ENCODE data around the gene MACROD1. TPM values are rescaled to one million over a fixed set of nuclear protein-coding genes. Genes with fewer than 3 reads are reported as not detected.

Gene MACROD1
- total RNA-seq, 1 experiment from 2014 or later: 36.9 TPM

DNA sequence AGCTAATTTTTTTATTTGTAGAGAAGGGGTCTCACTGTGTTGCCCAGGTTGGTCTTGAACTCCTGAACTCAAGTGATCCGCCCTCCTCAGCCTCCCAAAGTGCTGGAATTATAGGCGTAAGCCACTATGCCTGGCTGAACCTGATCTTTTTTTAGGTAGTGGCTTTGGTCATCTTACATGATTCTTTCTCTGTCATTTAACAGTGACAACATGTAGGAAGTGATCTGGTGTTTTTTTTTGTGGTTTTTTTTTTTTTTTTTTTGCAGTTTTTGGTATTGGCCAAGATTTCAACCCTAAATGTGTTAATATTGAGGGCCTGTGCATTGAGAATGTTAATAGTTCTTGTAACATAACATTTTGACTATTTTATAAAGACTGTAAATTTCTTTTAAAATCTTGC, 32.6 kb upstream of the MACROD1 start:
- CTCF ChIA-PET: no interaction called here
- TF ChIP-seq, protein P1, sequence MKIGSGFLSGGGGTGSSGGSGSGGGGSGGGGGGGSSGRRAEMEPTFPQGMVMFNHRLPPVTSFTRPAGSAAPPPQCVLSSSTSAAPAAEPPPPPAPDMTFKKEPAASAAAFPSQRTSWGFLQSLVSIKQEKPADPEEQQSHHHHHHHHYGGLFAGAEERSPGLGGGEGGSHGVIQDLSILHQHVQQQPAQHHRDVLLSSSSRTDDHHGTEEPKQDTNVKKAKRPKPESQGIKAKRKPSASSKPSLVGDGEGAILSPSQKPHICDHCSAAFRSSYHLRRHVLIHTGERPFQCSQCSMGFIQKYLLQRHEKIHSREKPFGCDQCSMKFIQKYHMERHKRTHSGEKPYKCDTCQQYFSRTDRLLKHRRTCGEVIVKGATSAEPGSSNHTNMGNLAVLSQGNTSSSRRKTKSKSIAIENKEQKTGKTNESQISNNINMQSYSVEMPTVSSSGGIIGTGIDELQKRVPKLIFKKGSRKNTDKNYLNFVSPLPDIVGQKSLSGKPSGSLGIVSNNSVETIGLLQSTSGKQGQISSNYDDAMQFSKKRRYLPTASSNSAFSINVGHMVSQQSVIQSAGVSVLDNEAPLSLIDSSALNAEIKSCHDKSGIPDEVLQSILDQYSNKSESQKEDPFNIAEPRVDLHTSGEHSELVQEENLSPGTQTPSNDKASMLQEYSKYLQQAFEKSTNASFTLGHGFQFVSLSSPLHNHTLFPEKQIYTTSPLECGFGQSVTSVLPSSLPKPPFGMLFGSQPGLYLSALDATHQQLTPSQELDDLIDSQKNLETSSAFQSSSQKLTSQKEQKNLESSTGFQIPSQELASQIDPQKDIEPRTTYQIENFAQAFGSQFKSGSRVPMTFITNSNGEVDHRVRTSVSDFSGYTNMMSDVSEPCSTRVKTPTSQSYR (CRISPR knock-in tag; IDR thresholded peaks at IDR 0.05): no peak
- TF ChIP-seq ZNF121 (CRISPR knock-in tag; IDR thresholded peaks at IDR 0.05) (no peak), CREB1 (CRISPR knock-in tag; IDR thresholded peaks at IDR 0.05) (no peak), NR1H2 (CRISPR knock-in tag; IDR thresholded peaks at IDR 0.05) (no peak), ZNF396 (CRISPR knock-in tag; IDR thresholded peaks at IDR 0.05; ENCODE audit: borderline replicate concordance) (no peak)
- TF ChIP-seq, protein P2, sequence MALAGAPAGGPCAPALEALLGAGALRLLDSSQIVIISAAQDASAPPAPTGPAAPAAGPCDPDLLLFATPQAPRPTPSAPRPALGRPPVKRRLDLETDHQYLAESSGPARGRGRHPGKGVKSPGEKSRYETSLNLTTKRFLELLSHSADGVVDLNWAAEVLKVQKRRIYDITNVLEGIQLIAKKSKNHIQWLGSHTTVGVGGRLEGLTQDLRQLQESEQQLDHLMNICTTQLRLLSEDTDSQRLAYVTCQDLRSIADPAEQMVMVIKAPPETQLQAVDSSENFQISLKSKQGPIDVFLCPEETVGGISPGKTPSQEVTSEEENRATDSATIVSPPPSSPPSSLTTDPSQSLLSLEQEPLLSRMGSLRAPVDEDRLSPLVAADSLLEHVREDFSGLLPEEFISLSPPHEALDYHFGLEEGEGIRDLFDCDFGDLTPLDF (CRISPR knock-in tag; IDR thresholded peaks at IDR 0.05): no peak
- no peaks in the 10 kb centered on the region for H3K4me1 Mint-ChIP-seq
- DNase-seq (ENCODE audit: low spot score): no peak
- H3K9me3 Mint-ChIP-seq: no peaks in the 10 kb centered on the region
- POLR2A ChIA-PET: no interaction called here
- ATAC-seq: no peak
- H3K36me3 Mint-ChIP-seq: peaks cover 92% of the 10 kb centered on the region
- no peaks in the 10 kb centered on the region for H3K27me3 Mint-ChIP-seq (ENCODE audit: low read depth)
- H3K4me3 Mint-ChIP-seq: no peak overlapping the region
- no peak overlapping the region for H3K27ac Mint-ChIP-seq

DNA sequence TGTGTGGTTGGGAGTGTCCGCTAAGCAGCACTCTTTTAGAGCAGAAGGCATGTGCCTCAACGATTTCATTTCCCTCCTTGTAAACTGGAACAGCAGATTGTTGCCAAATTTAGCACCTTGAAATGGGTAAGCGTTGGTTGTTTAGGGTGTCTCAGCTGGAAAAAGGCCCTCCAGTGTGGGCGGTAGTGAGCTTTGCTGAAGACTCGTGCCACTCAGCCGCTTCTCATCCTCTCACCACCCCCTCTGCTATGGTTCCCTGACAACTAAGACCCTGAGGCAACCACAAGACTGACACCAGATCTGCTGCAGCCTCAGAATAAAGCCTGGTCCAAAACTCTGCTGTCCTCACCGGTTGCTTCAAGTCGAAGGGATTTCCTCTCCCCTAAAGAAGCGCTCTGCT, 30.7 kb upstream of the MACROD1 start:
- no peak overlapping the region for H3K27ac Mint-ChIP-seq
- no peaks in the 10 kb centered on the region for H3K27me3 Mint-ChIP-seq (ENCODE audit: low read depth)
- peaks cover 88% of the 10 kb centered on the region for H3K36me3 Mint-ChIP-seq
- ChIA-PET CTCF (no interaction called here), POLR2A (interaction anchor here (0.5 to 1.5 kb wide), 2 partner anchors 11 to 1255 kb away, joined by 3 to 6 read pairs; partner anchors contain the start of gene STIP1)
- ATAC-seq (no peak), DNase-seq (ENCODE audit: low spot score) (no peak)
- no peaks in the 10 kb centered on the region for H3K9me3 Mint-ChIP-seq
- H3K4me1 Mint-ChIP-seq: no peaks in the 10 kb centered on the region
- H3K4me3 Mint-ChIP-seq: no peak overlapping the region
- TF ChIP-seq, protein P3, sequence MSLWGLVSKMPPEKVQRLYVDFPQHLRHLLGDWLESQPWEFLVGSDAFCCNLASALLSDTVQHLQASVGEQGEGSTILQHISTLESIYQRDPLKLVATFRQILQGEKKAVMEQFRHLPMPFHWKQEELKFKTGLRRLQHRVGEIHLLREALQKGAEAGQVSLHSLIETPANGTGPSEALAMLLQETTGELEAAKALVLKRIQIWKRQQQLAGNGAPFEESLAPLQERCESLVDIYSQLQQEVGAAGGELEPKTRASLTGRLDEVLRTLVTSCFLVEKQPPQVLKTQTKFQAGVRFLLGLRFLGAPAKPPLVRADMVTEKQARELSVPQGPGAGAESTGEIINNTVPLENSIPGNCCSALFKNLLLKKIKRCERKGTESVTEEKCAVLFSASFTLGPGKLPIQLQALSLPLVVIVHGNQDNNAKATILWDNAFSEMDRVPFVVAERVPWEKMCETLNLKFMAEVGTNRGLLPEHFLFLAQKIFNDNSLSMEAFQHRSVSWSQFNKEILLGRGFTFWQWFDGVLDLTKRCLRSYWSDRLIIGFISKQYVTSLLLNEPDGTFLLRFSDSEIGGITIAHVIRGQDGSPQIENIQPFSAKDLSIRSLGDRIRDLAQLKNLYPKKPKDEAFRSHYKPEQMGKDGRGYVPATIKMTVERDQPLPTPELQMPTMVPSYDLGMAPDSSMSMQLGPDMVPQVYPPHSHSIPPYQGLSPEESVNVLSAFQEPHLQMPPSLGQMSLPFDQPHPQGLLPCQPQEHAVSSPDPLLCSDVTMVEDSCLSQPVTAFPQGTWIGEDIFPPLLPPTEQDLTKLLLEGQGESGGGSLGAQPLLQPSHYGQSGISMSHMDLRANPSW (CRISPR knock-in tag; conservative IDR thresholded peaks at IDR 0.05; ENCODE audit: low read depth): no peak
- TF ChIP-seq JAZF1 (CRISPR knock-in tag; IDR thresholded peaks at IDR 0.05) (no peak), GTF2I (CRISPR knock-in tag; conservative IDR thresholded peaks at IDR 0.05) (no peak), ZNF671 (CRISPR knock-in tag; IDR thresholded peaks at IDR 0.05) (no peak), NFYB (CRISPR knock-in tag; conservative IDR thresholded peaks at IDR 0.05; ENCODE audit: low read depth) (no peak), ZNF219 (CRISPR knock-in tag; IDR thresholded peaks at IDR 0.05; ENCODE audit: borderline replicate concordance) (no peak), ATF1 (CRISPR knock-in tag; IDR thresholded peaks at IDR 0.05) (no peak), TCF7 (CRISPR knock-in tag; IDR thresholded peaks at IDR 0.05; ENCODE audit: low read depth) (no peak), CREB1 (CRISPR knock-in tag; IDR thresholded peaks at IDR 0.05) (no peak), GABPB1 (CRISPR knock-in tag; IDR thresholded peaks at IDR 0.05) (no peak)
- TF ChIP-seq, protein P4, sequence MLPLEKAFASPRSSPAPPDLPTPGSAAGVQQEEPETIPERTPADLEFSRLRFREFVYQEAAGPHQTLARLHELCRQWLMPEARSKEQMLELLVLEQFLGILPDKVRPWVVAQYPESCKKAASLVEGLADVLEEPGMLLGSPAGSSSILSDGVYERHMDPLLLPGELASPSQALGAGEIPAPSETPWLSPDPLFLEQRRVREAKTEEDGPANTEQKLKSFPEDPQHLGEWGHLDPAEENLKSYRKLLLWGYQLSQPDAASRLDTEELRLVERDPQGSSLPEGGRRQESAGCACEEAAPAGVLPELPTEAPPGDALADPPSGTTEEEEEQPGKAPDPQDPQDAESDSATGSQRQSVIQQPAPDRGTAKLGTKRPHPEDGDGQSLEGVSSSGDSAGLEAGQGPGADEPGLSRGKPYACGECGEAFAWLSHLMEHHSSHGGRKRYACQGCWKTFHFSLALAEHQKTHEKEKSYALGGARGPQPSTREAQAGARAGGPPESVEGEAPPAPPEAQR (CRISPR knock-in tag; IDR thresholded peaks at IDR 0.05): no peak
- TF ChIP-seq, protein P5, sequence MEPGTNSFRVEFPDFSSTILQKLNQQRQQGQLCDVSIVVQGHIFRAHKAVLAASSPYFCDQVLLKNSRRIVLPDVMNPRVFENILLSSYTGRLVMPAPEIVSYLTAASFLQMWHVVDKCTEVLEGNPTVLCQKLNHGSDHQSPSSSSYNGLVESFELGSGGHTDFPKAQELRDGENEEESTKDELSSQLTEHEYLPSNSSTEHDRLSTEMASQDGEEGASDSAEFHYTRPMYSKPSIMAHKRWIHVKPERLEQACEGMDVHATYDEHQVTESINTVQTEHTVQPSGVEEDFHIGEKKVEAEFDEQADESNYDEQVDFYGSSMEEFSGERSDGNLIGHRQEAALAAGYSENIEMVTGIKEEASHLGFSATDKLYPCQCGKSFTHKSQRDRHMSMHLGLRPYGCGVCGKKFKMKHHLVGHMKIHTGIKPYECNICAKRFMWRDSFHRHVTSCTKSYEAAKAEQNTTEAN (CRISPR knock-in tag; IDR thresholded peaks at IDR 0.05): no peak
- TF ChIP-seq, protein P6, sequence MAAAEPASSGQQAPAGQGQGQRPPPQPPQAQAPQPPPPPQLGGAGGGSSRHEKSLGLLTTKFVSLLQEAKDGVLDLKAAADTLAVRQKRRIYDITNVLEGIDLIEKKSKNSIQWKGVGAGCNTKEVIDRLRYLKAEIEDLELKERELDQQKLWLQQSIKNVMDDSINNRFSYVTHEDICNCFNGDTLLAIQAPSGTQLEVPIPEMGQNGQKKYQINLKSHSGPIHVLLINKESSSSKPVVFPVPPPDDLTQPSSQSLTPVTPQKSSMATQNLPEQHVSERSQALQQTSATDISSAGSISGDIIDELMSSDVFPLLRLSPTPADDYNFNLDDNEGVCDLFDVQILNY (CRISPR knock-in tag; IDR thresholded peaks at IDR 0.05): no peak
- TF ChIP-seq, protein P7, sequence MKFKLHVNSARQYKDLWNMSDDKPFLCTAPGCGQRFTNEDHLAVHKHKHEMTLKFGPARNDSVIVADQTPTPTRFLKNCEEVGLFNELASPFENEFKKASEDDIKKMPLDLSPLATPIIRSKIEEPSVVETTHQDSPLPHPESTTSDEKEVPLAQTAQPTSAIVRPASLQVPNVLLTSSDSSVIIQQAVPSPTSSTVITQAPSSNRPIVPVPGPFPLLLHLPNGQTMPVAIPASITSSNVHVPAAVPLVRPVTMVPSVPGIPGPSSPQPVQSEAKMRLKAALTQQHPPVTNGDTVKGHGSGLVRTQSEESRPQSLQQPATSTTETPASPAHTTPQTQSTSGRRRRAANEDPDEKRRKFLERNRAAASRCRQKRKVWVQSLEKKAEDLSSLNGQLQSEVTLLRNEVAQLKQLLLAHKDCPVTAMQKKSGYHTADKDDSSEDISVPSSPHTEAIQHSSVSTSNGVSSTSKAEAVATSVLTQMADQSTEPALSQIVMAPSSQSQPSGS (CRISPR knock-in tag; IDR thresholded peaks at IDR 0.05; ENCODE audit: borderline replicate concordance, low read depth): no peak
- TF ChIP-seq, protein P8, sequence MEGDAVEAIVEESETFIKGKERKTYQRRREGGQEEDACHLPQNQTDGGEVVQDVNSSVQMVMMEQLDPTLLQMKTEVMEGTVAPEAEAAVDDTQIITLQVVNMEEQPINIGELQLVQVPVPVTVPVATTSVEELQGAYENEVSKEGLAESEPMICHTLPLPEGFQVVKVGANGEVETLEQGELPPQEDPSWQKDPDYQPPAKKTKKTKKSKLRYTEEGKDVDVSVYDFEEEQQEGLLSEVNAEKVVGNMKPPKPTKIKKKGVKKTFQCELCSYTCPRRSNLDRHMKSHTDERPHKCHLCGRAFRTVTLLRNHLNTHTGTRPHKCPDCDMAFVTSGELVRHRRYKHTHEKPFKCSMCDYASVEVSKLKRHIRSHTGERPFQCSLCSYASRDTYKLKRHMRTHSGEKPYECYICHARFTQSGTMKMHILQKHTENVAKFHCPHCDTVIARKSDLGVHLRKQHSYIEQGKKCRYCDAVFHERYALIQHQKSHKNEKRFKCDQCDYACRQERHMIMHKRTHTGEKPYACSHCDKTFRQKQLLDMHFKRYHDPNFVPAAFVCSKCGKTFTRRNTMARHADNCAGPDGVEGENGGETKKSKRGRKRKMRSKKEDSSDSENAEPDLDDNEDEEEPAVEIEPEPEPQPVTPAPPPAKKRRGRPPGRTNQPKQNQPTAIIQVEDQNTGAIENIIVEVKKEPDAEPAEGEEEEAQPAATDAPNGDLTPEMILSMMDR (IDR thresholded peaks at IDR 0.05): no peak

All from WTC11 (cell line).